ENCODE measurements around the gene XRRA1.

- TF ChIP-seq, protein P1, sequence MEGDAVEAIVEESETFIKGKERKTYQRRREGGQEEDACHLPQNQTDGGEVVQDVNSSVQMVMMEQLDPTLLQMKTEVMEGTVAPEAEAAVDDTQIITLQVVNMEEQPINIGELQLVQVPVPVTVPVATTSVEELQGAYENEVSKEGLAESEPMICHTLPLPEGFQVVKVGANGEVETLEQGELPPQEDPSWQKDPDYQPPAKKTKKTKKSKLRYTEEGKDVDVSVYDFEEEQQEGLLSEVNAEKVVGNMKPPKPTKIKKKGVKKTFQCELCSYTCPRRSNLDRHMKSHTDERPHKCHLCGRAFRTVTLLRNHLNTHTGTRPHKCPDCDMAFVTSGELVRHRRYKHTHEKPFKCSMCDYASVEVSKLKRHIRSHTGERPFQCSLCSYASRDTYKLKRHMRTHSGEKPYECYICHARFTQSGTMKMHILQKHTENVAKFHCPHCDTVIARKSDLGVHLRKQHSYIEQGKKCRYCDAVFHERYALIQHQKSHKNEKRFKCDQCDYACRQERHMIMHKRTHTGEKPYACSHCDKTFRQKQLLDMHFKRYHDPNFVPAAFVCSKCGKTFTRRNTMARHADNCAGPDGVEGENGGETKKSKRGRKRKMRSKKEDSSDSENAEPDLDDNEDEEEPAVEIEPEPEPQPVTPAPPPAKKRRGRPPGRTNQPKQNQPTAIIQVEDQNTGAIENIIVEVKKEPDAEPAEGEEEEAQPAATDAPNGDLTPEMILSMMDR (IDR thresholded peaks at IDR 0.05; ENCODE audit: borderline replicate concordance, extremely low read depth, low read length, poor library complexity, severe bottlenecking): no peak
- no peak for TF ChIP-seq EZH2 (IDR thresholded peaks at IDR 0.05; ENCODE audit: borderline replicate concordance, low read depth, low read length, severe bottlenecking)
These were observed 53.4 kb downstream of the XRRA1 start for GRCh38 chr11:74895340-74896116.
